ENCODE results near the gene NCK2. TPM values are rescaled to one million over a fixed set of nuclear protein-coding genes. Genes with fewer than 3 reads are reported as not detected.

The NCK2 gene
- total and polyA plus RNA-seq, 9 of the 15 experiments (the other 6 are each of a cell fraction or from before 2014, with no cell fraction given) = 0.90 to 27.9 (median 15.9) TPM

GRCh38 chr2:105800953-105801635 lies 56.4 kb downstream of the NCK2 start:
- no peak overlapping the region for H3K27ac ChIP-seq (ENCODE audit: extremely low read depth, low read depth, low read length)
- WGBS (ENCODE audit: insufficient coverage, low coverage, missing lambda C conversion rate) = 46% methylated on average over 11 of the region's 13 CpGs
- ChIA-PET POLR2A (interaction anchor here (0.8 to 1.5 kb wide), 3 partner anchors 9 to 13 kb away, joined by 3 to 5 read pairs (median 3); no protein-coding TSS in a partner anchor), CTCF (ENCODE audit: low intra/inter-chr PET ratio) (no interaction called here)
- in situ Hi-C loops (cut with MboI) (no loop called here), intact Hi-C loops (cut with micrococcal nuclease) (no loop called here)
- H4K20me1 ChIP-seq (replicated peaks; ENCODE audit: control insufficient read depth, insufficient read depth, low read length) = no peaks in the 10 kb centered on the region
- H3K36me3 ChIP-seq (ENCODE audit: control insufficient read depth, insufficient read depth, low read length) = no peaks in the 10 kb centered on the region
- peaks cover 15% of the 10 kb centered on the region; the same call in 1 of the 3 replicates for H3K79me2 ChIP-seq (ENCODE audit: control insufficient read depth, insufficient read depth, low read length)
- BruUV-seq (replicated peaks) = no TSS peak
- peaks cover 17 to 48% of the 10 kb centered on the region in 2 experiments; a peak in 4 of 5 replicates for H3K4me1 ChIP-seq (replicated peaks in 1 of 2; ENCODE audit: control insufficient read depth in 2 of 2, insufficient read depth in 2 of 2, low read length in 2 of 2)
- DNase-seq (ENCODE audit: extremely low read depth in 1 of 4, low spot score in 3 of 4) (no peak), FAIRE-seq (no peak), ATAC-seq (no peak)
- H3K4me2 ChIP-seq (ENCODE audit: insufficient read depth, low read length) = no peak overlapping the region
- no peaks in the 10 kb centered on the region for H3K27me3 ChIP-seq (ENCODE audit: control insufficient read depth in 2 of 2, insufficient read depth in 2 of 2, low read length in 2 of 2)
- H3K9ac ChIP-seq (ENCODE audit: insufficient read depth in 1 of 2, low read depth in 2 of 2, low read length in 2 of 2) = peak overlapping the region in 1 of 2 experiments; percentile 32; a peak in 1 of 4 replicates
- no peaks in the 10 kb centered on the region for H3K9me1 ChIP-seq (ENCODE audit: control insufficient read depth, insufficient read depth, low read length)
- no peaks in the 10 kb centered on the region for H3K9me3 ChIP-seq (replicated peaks; ENCODE audit: control insufficient read depth, insufficient read depth, low read depth, low read length)
- H2AFZ ChIP-seq (ENCODE audit: low read depth, low read length) = no peak overlapping the region
- no peak overlapping the region for H3K4me3 ChIP-seq
- TF ChIP-seq HNRNPL (IDR thresholded peaks at IDR 0.05; ENCODE audit: low read depth, low read length) (no peak), MAX (CRISPR knock-in tag; IDR thresholded peaks at IDR 0.05) (peak; percentile 44), MNT (conservative IDR thresholded peaks at IDR 0.05) (0 out of 4 replicates have a peak, but pooled peaks of 1 of the 2 experiments have one; percentile 29), RAD51 (IDR thresholded peaks at IDR 0.05; ENCODE audit: borderline replicate concordance, low read depth) (peak; percentile 47; the same call in 1 of the 2 replicates), HCFC1 (IDR thresholded peaks at IDR 0.05; ENCODE audit: low read depth, low read length) (no peak), MGA (IDR thresholded peaks at IDR 0.05) (peak; percentile 73), CBX1 (IDR thresholded peaks at IDR 0.05; ENCODE audit: low read depth) (no peak)

All from K562 (cell line).